Adrenal gland (tissue), 12 donors: ENCODE measurements around the gene RBM28. TPM values are rescaled to one million over a fixed set of nuclear protein-coding genes. Genes with fewer than 3 reads are reported as not detected.
A peak's percentile ranks its signal among the peaks of the same experiment; 100 is the strongest.

Experiments used
- DNase-seq, 7 donors: peaks; one replicate each; pipeline ENCODE4 v3.0.0-alpha.2; 2019 to 2020
- H3K27ac ChIP-seq, 5 donors: fragments of 200-600 bp; sonication (generic) in 4 of 5; 1 replicate in 3 of 5; 2 replicates in 2 of 5; pipeline versions ENCODE4 v1.5.1 to v1.8.0; 2016 to 2020; ENCODE audit warnings: mild to moderate bottlenecking in 1 of 5
- H3K27me3 ChIP-seq: fragments of 200-600 bp; 2 replicates; pipeline ENCODE4 v1.8.0; 2021
- H3K36me3 ChIP-seq, 2 donors: fragments of 200-600 bp; replicated peaks in 1 of 2; 1 replicate in 1 of 2; 2 replicates in 1 of 2; pipeline versions ENCODE4 v1.5.1 to v1.8.0; 2018 to 2022
- H3K4me1 ChIP-seq, 2 donors: fragments of 200-600 bp; replicated peaks in 1 of 2; 1 replicate in 1 of 2; 2 replicates in 1 of 2; pipeline versions ENCODE4 v1.5.1 to v1.8.0; 2018 to 2021
- H3K4me3 ChIP-seq, 4 donors: fragments of 200-600 bp; sonication (generic) in 3 of 4; one replicate each; pipeline ENCODE4 v1.5.1; 2016 to 2018
- H3K9me3 ChIP-seq, 3 donors: fragments of 200-600 bp; sonication (generic) in 1 of 3; replicated peaks in 1 of 3; 1 replicate in 2 of 3; 2 replicates in 1 of 3; pipeline versions ENCODE4 v1.5.1 to v1.8.0; 2016 to 2021
- POLR2A ChIP-seq, 2 donors: fragments of 450-650 bp; IDR thresholded peaks; one replicate each; pipeline ENCODE4 v1.6.1; 2017; ENCODE audit warnings: antibody characterized with exemption in 2 of 2, mild to moderate bottlenecking in 2 of 2, moderate library complexity in 1 of 2
- WGBS, 4 donors: extraction: QIAGEN DNeasy Blood & Tissue Kit in 2 of 4; methylation state at CpG; one replicate each; pipeline versions ENCODE4 v1.1.5 to v1.1.7; 2013 to 2017; 5-methylcytosine and 5-hydroxymethylcytosine counted together
- intact Hi-C, 2 donors: fragments of 100-400 bp; cut with DNase I; formaldehyde crosslinking; loops; one replicate each; pipeline versions ENCODE4 v1.14.1 to v1.15.0; 2022 to 2023
- polyA plus RNA-seq, 3 donors: library from polyadenylated mRNA; stranded (reverse); fragments of 200-250 nt in 2 of 3; fragments of 350-450 nt in 1 of 3; fragmentation: Illumina TruSeq in 1 of 3; extraction: RNeasy Lipid Tissue Mini Kit (QIAGEN cat#74804) in 1 of 3; gene quantifications; one replicate each; pipeline ENCODE4 v1.2.3, GENCODE V29; 2013 to 2014
- total RNA-seq, 9 donors: library from RNA; depleted of rRNA in 4 of 9; stranded (reverse); fragments of >200 nt in 4 of 9; fragments of 120-200 nt in 1 of 9; fragmentation: NEBNext Ultra II Directional in 1 of 9; extraction: Animal tissue kit (Norgen Biotek cat#: 25700) in 1 of 9; gene quantifications; one replicate each; pipeline versions ENCODE4 v1.1.0 to v1.2.4, GENCODE V29; 2013 to 2023
- TF ChIP-seq, protein P1 (sequence below), 6 experiments: fragments of 450-650 bp in 4 of 6; fragments of 200-600 bp in 2 of 6; sonication (generic) in 1 of 6; IDR thresholded peaks; 1 replicate in 5 of 6; 2 replicates in 1 of 6; pipeline versions ENCODE4 v1.5.1 to v1.8.0; 2016 to 2021; ENCODE audit warnings: antibody characterized with exemption in 6 of 6, mild to moderate bottlenecking in 2 of 6, moderate library complexity in 1 of 6
- donor health status: healthy with polysubstance abuse.
- donor health status: Bipolar disorder and iron deficiency.
- donor health status: DM: yes; HTN: yes; CAD: no.
- donor health status: DM: no; HTN: no; CAD: no.
- donor health status: DM: no; HTN: no; CAD: no.
- donor health status: DM: yes; HTN: yes; CAD: no.

Gene RBM28
- total and polyA plus RNA-seq, 12 donors = 8.0 to 61.3 (median 24.2) TPM

GRCh38 chr7:128265906-128266300 is 77.8 kb downstream of the RBM28 start:
- H3K4me1 ChIP-seq = peaks cover 0 to 9% of the 10 kb centered on the region in 2 donors
- H3K27ac ChIP-seq = peak overlapping the region in 1 of 5 donors; percentile 6
- H3K27me3 ChIP-seq = peaks cover 18% of the 10 kb centered on the region
- H3K4me3 ChIP-seq = no peak overlapping the region
- H3K9me3 ChIP-seq = no peaks in the 10 kb centered on the region
- no peak for DNase-seq
- H3K36me3 ChIP-seq = no peaks in the 10 kb centered on the region
- 27 to 62% (median 53%) methylated on average over 2 to 5 of the region's 5 CpGs for WGBS, 4 donors
- TF ChIP-seq, protein P1, sequence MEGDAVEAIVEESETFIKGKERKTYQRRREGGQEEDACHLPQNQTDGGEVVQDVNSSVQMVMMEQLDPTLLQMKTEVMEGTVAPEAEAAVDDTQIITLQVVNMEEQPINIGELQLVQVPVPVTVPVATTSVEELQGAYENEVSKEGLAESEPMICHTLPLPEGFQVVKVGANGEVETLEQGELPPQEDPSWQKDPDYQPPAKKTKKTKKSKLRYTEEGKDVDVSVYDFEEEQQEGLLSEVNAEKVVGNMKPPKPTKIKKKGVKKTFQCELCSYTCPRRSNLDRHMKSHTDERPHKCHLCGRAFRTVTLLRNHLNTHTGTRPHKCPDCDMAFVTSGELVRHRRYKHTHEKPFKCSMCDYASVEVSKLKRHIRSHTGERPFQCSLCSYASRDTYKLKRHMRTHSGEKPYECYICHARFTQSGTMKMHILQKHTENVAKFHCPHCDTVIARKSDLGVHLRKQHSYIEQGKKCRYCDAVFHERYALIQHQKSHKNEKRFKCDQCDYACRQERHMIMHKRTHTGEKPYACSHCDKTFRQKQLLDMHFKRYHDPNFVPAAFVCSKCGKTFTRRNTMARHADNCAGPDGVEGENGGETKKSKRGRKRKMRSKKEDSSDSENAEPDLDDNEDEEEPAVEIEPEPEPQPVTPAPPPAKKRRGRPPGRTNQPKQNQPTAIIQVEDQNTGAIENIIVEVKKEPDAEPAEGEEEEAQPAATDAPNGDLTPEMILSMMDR (IDR thresholded peaks at IDR 0.05) = no peak
- TF ChIP-seq POLR2A (IDR thresholded peaks at IDR 0.05) = no peak
- intact Hi-C loops = no loop called here

GRCh38 chr7:128265156-128265905 is 78.4 kb downstream of the RBM28 start:
- 92 to 95% (median 94%) methylated on average over 4 to 6 of the region's 6 CpGs for WGBS, 4 donors
- H3K4me3 ChIP-seq = no peak overlapping the region
- peak overlapping the region in 1 of 5 donors; percentile 12 for H3K27ac ChIP-seq
- no peaks in the 10 kb centered on the region for H3K36me3 ChIP-seq
- DNase-seq = no peak
- peaks cover 13% of the 10 kb centered on the region for H3K27me3 ChIP-seq
- TF ChIP-seq, protein P1 (IDR thresholded peaks at IDR 0.05) = no peak
- TF ChIP-seq POLR2A (IDR thresholded peaks at IDR 0.05) = no peak
- no peaks in the 10 kb centered on the region for H3K9me3 ChIP-seq
- intact Hi-C loops = no loop called here
- H3K4me1 ChIP-seq = peaks cover 0 to 9% of the 10 kb centered on the region in 2 donors

GRCh38 chr7:128264477-128264876 is 79.2 kb downstream of the RBM28 start:
- Histone ChIP-seq H3K27ac (no peak overlapping the region), H3K4me1 (peaks cover 0 to 9% of the 10 kb centered on the region in 2 donors), H3K36me3 (no peaks in the 10 kb centered on the region), H3K4me3 (no peak overlapping the region), H3K27me3 (peaks cover 10% of the 10 kb centered on the region), H3K9me3 (no peaks in the 10 kb centered on the region)
- WGBS, 4 donors = 61 to 75% (median 66%) methylated on average over 2 of the region's 2 CpGs
- DNase-seq = no peak
- TF ChIP-seq POLR2A (IDR thresholded peaks at IDR 0.05) = no peak
- TF ChIP-seq, protein P1 (IDR thresholded peaks at IDR 0.05) = no peak
- intact Hi-C loops = no loop called here

DNA sequence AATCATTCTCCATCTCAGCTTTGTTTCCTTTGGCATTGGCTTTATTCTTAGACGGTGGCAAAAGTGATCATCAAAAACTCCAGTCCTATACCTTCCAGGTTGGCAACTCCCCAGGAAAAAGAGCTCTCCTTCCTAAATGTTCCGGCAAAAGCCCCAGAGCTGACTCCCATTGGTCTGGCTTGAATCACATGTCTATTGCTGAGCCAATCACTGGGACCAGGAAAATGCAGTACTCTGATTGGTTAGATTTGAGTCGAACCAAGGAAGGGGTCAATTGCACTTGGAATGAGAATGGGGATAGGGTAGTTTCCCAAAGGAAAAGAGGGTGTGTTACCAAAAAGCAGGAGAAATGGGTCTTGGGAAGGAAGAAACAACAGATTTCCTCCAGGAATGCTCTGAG is 80.3 kb downstream of the RBM28 start:
- peaks cover 0 to 9% of the 10 kb centered on the region in 2 donors for H3K4me1 ChIP-seq
- no peak overlapping the region for H3K27ac ChIP-seq
- whole genome bisulfite sequencing, 4 donors = 81 to 86% (median 84%) methylated on average over 3 of the region's 3 CpGs

More for the DNA sequence above, 80.3 kb downstream of the RBM28 start:
- no peak overlapping the region for H3K4me3 ChIP-seq
- TF ChIP-seq, protein P1 (IDR thresholded peaks at IDR 0.05) = no peak
- no peak for TF ChIP-seq POLR2A (IDR thresholded peaks at IDR 0.05)
- intact Hi-C loops = no loop called here
- H3K36me3 ChIP-seq = no peaks in the 10 kb centered on the region
- no peak for DNase-seq
- peaks cover 7% of the 10 kb centered on the region for H3K27me3 ChIP-seq
- H3K9me3 ChIP-seq = no peaks in the 10 kb centered on the region
